Heart left ventricle (tissue), 13 donors: ENCODE results near the gene SIGLEC14.

Experiments used
- POLR2A ChIP-seq, 2 donors: fragments of 450-650 bp; IDR thresholded peaks; one replicate each; pipeline ENCODE4 v1.6.1; 2017; ENCODE audit warnings: antibody characterized with exemption in 2 of 2, mild to moderate bottlenecking in 2 of 2, moderate library complexity in 2 of 2
- TF ChIP-seq, protein P1 (sequence below), 12 donors: fragments of 200-600 bp; sonication (generic) in 4 of 12; IDR thresholded peaks; one replicate each; pipeline versions ENCODE4 v1.5.0 to v1.8.0; 2018 to 2022; ENCODE audit warnings: antibody characterized with exemption in 12 of 12, mild to moderate bottlenecking in 5 of 12
- donor health status: ischemic (EF 13 %, LVEDD 7.1; RV severe dilation, severe dysfunction).
- donor health status: DM: no; HTN: yes; CAD: no.
- donor health status: DM: no; HTN: no; CAD: no.
- donor health status: ischemic (EF 25% LVEDD 6.9; RV normal size, moderate dysfunction).
- donor health status: ischemic (EF 25% LVEDD 5.7; RV mildly dilated, moderate dysfunction).
- donor health status: ischemic (EF 35%, LVEDD 5.7; RV mildly dilated, moderate dysfunction).
- donor health status: nonischemic (EF 11% LVEDD 7.7; RV severe dilation, severe dysfunction).
- donor health status: DM: yes; HTN: yes; CAD: no.
- donor health status: PGD.
- donor health status: ischemic (EF 29% LVEDD 5.4; RV normal size, mild dysfunction).
- donor health status: nonischemic (EF 23%, LVEDD 6.1; RV moderate dilation, normal function).

DNA sequence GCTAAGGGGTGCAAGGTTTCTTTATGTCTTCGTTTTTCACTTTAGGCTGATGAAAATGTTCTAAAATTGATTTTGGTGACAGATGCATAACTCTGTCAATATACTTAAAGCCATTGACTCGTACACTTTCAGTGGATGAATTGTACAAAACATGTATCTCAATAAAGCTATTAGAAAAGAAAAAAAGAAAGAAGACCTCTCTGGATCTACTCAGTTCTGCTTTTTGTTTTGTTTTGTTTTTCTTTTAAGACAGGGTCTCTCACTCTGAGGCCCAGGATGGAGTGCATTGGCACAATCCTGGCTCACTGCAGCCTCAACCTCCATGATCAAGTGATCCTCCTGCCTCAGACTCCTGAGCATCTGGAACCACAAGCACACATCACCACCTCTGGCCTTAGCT lies 19.9 kb downstream of the SIGLEC14 start:
- TF ChIP-seq, protein P1, sequence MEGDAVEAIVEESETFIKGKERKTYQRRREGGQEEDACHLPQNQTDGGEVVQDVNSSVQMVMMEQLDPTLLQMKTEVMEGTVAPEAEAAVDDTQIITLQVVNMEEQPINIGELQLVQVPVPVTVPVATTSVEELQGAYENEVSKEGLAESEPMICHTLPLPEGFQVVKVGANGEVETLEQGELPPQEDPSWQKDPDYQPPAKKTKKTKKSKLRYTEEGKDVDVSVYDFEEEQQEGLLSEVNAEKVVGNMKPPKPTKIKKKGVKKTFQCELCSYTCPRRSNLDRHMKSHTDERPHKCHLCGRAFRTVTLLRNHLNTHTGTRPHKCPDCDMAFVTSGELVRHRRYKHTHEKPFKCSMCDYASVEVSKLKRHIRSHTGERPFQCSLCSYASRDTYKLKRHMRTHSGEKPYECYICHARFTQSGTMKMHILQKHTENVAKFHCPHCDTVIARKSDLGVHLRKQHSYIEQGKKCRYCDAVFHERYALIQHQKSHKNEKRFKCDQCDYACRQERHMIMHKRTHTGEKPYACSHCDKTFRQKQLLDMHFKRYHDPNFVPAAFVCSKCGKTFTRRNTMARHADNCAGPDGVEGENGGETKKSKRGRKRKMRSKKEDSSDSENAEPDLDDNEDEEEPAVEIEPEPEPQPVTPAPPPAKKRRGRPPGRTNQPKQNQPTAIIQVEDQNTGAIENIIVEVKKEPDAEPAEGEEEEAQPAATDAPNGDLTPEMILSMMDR (IDR thresholded peaks at IDR 0.05), result no peak
- no peak for TF ChIP-seq POLR2A (IDR thresholded peaks at IDR 0.05)
